Kidney epithelial cell (primary cell): Measurements from ENCODE around the gene RGS7. TPM values are rescaled to one million over a fixed set of nuclear protein-coding genes. Genes with fewer than 3 reads are reported as not detected.

Experiments used
- DNase-seq: peaks from one replicate; pipeline ENCODE4 v3.0.0-alpha.2; 2010; ENCODE audit warnings: low read depth
- H3K27me3 ChIP-seq: 2 replicates; pipeline ENCODE4 v1.6.0; 2011; ENCODE audit warnings: low read length; ENCODE audit not compliant: control insufficient read depth, insufficient read depth
- H3K36me3 ChIP-seq: 2 replicates; pipeline ENCODE4 v1.5.1; 2011; ENCODE audit warnings: low read length; ENCODE audit not compliant: control insufficient read depth, insufficient read depth
- H3K4me3 ChIP-seq: 2 replicates; pipeline ENCODE4 v1.5.1; 2011; ENCODE audit warnings: low read depth, mild to moderate bottlenecking, control low read depth, low read length
- CTCF ChIP-seq: IDR thresholded peaks from 2 replicates; pipeline ENCODE4 v1.5.1; 2011; ENCODE audit warnings: mild to moderate bottlenecking, moderate library complexity, low read length, control low read depth, inconsistent platforms; ENCODE audit not compliant: insufficient read depth, poor library complexity, severe bottlenecking
- total RNA-seq: library from RNA; depleted of rRNA; stranded (reverse); fragments of >200 nt; gene quantifications from 2 replicates; pipeline ENCODE4 v1.2.3, GENCODE V29; 2015

Gene RGS7
- total RNA-seq, 1 donor from 2014 or later, result 1.5 TPM

GRCh38 chr1:240968864-240969263 lies 388.1 kb downstream of the RGS7 start:
- no peaks in the 10 kb centered on the region for H3K36me3 ChIP-seq
- H3K4me3 ChIP-seq, result no peak overlapping the region
- TF ChIP-seq CTCF, result no peak
- no peak for DNase-seq
- no peaks in the 10 kb centered on the region for H3K27me3 ChIP-seq

GRCh38 chr1:240967070-240967724 lies 389.8 kb downstream of the RGS7 start:
- no peak overlapping the region for H3K4me3 ChIP-seq
- H3K36me3 ChIP-seq, result no peaks in the 10 kb centered on the region
- no peak for DNase-seq
- no peaks in the 10 kb centered on the region for H3K27me3 ChIP-seq
- TF ChIP-seq CTCF, result peak; percentile 17

- H3K4me3 ChIP-seq, result no peak overlapping the region
- TF ChIP-seq CTCF, result no peak
- no peaks in the 10 kb centered on the region for H3K27me3 ChIP-seq
- DNase-seq, result no peak
- H3K36me3 ChIP-seq, result no peaks in the 10 kb centered on the region
Measured at GRCh38 chr1:240965581-240966091, 391.4 kb downstream of the RGS7 start.

- no peak for DNase-seq
- TF ChIP-seq CTCF, result no peak
- Histone ChIP-seq H3K4me3 (no peak overlapping the region), H3K27me3 (no peaks in the 10 kb centered on the region), H3K36me3 (no peaks in the 10 kb centered on the region)
Measured at GRCh38 chr1:240962086-240962485, 394.9 kb downstream of the RGS7 start.

- no peaks in the 10 kb centered on the region for H3K36me3 ChIP-seq
- H3K4me3 ChIP-seq, result no peak overlapping the region
- no peak for DNase-seq
- no peak for TF ChIP-seq CTCF
- no peaks in the 10 kb centered on the region for H3K27me3 ChIP-seq
Measured at GRCh38 chr1:240956424-240956823, 400.6 kb downstream of the RGS7 start.

- TF ChIP-seq CTCF, result no peak
- DNase-seq, result no peak
- H3K36me3 ChIP-seq, result no peaks in the 10 kb centered on the region
- H3K27me3 ChIP-seq, result no peaks in the 10 kb centered on the region
- H3K4me3 ChIP-seq, result no peak overlapping the region
Measured at GRCh38 chr1:240956020-240956419, 401.0 kb downstream of the RGS7 start.
